Natural killer cell treated with Interleukin-12 subunit alpha and Interleukin-12 subunit beta and Interleukin-15 and Interleukin-18, amount 100 ng/mL, for 72 hours (primary cell): ENCODE data around the gene ADAMTSL1. TPM values are rescaled to one million over a fixed set of nuclear protein-coding genes. Genes with fewer than 3 reads are reported as not detected.

Source experiments
- ATAC-seq, 2 donors: fragments of 150-1000 bp; cut with Tn5 transposase in 1 of 2; sonication (Bioruptor Pico), chemical (Tn5 transposase) in 1 of 2; 2 replicates each; pipeline ENCODE4 v1.10.0; 2021
- DNase-seq: peaks from one replicate; pipeline ENCODE4 v3.0.0; 2022; ENCODE audit warnings: low spot score
- H3K27ac Mint-ChIP-seq, 2 donors: 1 replicate in 1 of 2; 2 replicates in 1 of 2; pipeline ENCODE4 v1.8.0; 2022; ENCODE audit warnings: mixed read lengths in 2 of 2, mild to moderate bottlenecking in 1 of 2, moderate library complexity in 1 of 2
- H3K27me3 Mint-ChIP-seq, 2 donors: 1 replicate in 1 of 2; 2 replicates in 1 of 2; pipeline ENCODE4 v1.8.0; 2022; ENCODE audit warnings: mixed read lengths in 2 of 2
- H3K36me3 Mint-ChIP-seq: one replicate; pipeline ENCODE4 v1.8.0; 2022; ENCODE audit warnings: mixed read lengths
- H3K4me1 Mint-ChIP-seq, 2 donors: 1 replicate in 1 of 2; 2 replicates in 1 of 2; pipeline ENCODE4 v1.8.0; 2022; ENCODE audit warnings: low read depth in 2 of 2, mixed read lengths in 2 of 2, mild to moderate bottlenecking in 1 of 2
- H3K4me3 Mint-ChIP-seq: one replicate; pipeline ENCODE4 v1.8.0; 2022; ENCODE audit warnings: mixed read lengths
- H3K9me3 Mint-ChIP-seq: 2 replicates; pipeline ENCODE4 v1.8.0; 2022; ENCODE audit warnings: mixed read lengths
- total RNA-seq, 2 donors: library from RNA; stranded (reverse); gene quantifications; one replicate each; pipeline ENCODE4 v1.2.3, GENCODE V29; 2022

Gene ADAMTSL1
- total RNA-seq, 2 donors from 2014 or later = not detected

DNA sequence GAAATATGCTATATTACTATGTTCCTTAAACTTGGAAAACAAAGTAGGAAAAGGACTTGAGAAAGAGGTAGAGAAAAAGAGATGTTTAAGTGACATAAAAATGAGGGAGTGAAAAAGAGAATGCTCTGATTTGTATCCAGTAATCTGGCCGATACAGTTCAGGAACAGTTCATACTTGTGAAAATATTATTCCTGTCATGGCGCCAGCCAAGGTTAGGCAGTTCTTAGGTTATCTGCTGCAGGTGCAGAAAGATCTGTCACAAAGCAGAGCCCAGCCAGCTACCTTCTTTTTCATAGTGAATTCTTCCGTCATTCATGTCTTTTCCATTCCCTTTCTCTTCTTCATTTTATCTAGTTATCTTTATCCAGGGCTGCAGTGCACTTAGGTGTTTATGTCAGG, 256.3 kb downstream of the ADAMTSL1 start:
- DNase-seq (no peak), ATAC-seq (no peak)
- H3K9me3 Mint-ChIP-seq = peaks cover 4% of the 10 kb centered on the region
- H3K4me1 Mint-ChIP-seq = no peaks in the 10 kb centered on the region
- H3K4me3 Mint-ChIP-seq = no peak overlapping the region
- no peak overlapping the region for H3K27ac Mint-ChIP-seq
- no peaks in the 10 kb centered on the region for H3K36me3 Mint-ChIP-seq
- peaks cover 0 to 9% of the 10 kb centered on the region in 2 donors for H3K27me3 Mint-ChIP-seq

DNA sequence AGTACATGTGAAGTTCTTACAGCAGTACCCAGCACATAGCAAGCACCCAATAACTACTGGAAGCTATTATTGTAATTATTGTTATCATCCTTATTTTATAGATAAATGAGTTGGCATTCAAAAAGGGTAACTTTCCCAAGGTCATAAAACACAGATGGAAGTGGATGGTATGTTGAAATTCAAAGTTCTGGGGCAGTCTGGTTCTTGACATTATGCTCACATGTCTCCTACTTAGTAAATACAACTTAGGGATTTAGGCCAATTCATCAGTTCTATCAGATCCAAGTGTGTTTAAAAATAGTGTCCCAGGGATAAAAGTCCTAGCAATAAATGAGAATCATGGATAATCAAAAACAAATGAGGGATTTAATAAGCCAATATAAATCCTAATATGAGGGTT, 265.2 kb downstream of the ADAMTSL1 start:
- DNase-seq (no peak), ATAC-seq (no peak)
- Mint-ChIP-seq H3K36me3 (no peaks in the 10 kb centered on the region), H3K27ac (no peak overlapping the region), H3K4me1 (no peaks in the 10 kb centered on the region), H3K9me3 (no peaks in the 10 kb centered on the region), H3K27me3 (peaks cover 3 to 16% of the 10 kb centered on the region in 2 donors), H3K4me3 (no peak overlapping the region)

DNA sequence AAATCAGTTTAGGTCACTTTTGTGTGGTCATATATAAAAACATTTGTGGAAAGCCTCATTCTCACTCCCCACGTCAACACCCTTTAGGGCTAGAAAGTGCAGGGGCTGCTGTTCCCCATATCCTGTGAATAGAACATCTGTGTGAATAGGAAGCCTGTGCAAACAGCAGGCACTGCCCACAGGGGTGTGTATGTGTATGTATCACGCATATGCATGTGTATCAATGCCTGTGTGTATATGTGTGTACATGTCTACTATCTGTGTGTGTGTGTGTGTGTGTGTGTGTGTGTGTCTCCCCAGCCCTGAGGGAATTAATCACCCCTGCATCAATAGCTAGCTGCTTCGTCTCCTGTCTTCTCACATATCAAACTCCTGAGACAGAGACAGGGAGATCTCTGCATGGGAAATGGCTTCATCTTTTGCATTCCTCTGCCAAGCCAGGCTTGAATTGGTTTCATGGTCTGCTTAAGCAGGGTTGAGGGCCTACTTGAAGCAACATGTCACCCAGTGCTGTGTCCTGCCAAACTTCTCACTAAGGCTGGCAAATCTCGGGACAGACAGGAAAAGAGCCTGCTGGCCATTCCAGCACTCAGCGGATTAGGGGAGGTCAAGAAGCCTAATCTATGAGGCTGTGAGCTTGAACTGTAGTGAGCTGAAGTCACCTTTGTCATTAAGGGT, 265.8 kb downstream of the ADAMTSL1 start:
- Mint-ChIP-seq H3K4me3 (no peak overlapping the region), H3K4me1 (no peaks in the 10 kb centered on the region), H3K27ac (no peak overlapping the region), H3K27me3 (peaks cover 3 to 16% of the 10 kb centered on the region in 2 donors), H3K36me3 (no peaks in the 10 kb centered on the region), H3K9me3 (no peaks in the 10 kb centered on the region)
- DNase-seq (no peak), ATAC-seq (no peak)

DNA sequence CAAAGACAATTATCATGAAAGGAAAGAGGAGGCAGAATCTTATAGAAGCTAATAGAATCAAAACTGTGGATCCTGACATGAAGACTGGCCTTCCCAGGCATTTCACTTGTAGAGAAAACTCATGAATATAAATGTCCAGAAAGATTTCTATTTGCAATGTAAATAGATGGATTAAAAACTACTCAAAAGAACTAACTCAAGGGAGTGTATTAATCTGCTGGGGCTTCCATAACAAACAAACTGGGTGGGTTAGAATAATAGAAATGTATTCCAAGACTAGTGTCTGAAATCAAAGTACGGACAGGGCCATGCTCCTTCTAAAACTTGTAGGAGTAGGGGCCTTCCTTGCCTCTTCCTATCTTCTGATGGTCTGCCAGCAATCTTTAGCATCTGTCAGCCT, 267.4 kb downstream of the ADAMTSL1 start:
- no peak for DNase-seq
- no peaks in the 10 kb centered on the region for H3K4me1 Mint-ChIP-seq
- no peak overlapping the region for H3K4me3 Mint-ChIP-seq
- peaks cover 5 to 16% of the 10 kb centered on the region in 2 donors for H3K27me3 Mint-ChIP-seq
- ATAC-seq = no peak
- no peaks in the 10 kb centered on the region for H3K36me3 Mint-ChIP-seq
- H3K9me3 Mint-ChIP-seq = no peaks in the 10 kb centered on the region
- H3K27ac Mint-ChIP-seq = no peak overlapping the region

DNA sequence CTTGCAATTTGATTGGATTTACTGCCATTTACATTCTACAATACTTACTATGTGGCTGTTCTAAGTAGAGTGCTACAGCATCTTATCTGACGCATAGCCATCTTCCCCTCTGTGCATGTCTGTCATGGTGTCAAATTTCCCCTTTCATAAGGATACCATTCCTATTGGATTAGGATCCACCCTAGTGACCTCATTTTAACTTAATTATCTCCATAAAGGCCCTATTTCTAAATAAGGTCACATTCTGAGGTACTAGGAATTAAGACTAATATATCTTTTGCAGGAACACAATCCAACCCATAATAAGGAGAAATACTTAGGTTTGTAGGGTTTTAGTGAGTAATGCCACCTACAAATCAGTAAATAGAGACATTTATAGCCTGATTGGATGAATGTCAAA, 268.0 kb downstream of the ADAMTSL1 start:
- Mint-ChIP-seq H3K4me3 (no peak overlapping the region), H3K27me3 (peaks cover 5 to 16% of the 10 kb centered on the region in 2 donors), H3K27ac (no peak overlapping the region)

DNA sequence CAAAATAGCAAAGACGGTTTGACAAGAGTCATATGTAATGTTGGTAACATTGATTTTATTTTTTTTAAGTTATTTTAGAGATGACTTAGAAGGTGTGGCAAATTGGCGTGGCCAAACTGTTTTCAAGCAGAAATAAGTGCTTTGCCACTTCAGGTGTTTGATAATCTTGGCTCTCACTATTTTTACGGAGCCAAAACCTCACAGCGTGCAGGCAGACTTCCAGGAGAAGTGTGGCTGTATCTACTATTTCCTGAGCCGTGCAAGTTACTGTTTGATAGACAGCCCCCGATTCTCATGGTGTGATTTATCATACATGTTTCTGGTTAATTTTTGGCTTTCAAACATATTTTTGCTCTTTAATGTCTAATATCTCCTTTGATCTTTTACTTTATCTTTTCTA, 269.5 kb downstream of the ADAMTSL1 start:
- no peak for ATAC-seq
- no peak for DNase-seq
- H3K36me3 Mint-ChIP-seq = no peaks in the 10 kb centered on the region
- H3K27me3 Mint-ChIP-seq = peaks cover 5 to 16% of the 10 kb centered on the region in 2 donors
- no peaks in the 10 kb centered on the region for H3K9me3 Mint-ChIP-seq
- H3K27ac Mint-ChIP-seq = no peak overlapping the region
- H3K4me3 Mint-ChIP-seq = no peak overlapping the region
- no peaks in the 10 kb centered on the region for H3K4me1 Mint-ChIP-seq

More for the DNA sequence above, 268.0 kb downstream of the ADAMTSL1 start:
- ATAC-seq (no peak), DNase-seq (no peak)
- H3K36me3 Mint-ChIP-seq = no peaks in the 10 kb centered on the region
- no peaks in the 10 kb centered on the region for H3K4me1 Mint-ChIP-seq
- H3K9me3 Mint-ChIP-seq = no peaks in the 10 kb centered on the region

DNA sequence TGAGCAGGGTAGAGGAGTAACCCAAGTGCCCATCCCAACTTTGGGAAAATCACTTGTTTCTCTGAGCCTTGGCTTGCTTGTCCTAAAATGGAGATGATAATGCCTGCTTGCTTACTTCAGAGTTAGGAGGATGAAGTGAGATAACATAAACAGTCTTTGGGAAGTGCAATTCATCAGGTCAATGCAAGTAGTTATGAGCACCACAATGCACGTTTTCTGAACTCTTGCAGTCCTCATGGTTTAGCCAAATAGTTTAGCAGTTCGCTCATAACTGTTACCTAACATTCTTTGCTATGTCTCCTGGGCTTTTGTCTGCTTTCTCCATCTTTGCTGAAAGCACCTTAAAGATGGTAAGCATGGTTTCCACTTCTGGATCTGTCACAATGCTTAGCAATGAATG, 270.0 kb downstream of the ADAMTSL1 start:
- no peak overlapping the region for H3K4me3 Mint-ChIP-seq
- no peaks in the 10 kb centered on the region for H3K9me3 Mint-ChIP-seq
- peaks cover 5 to 16% of the 10 kb centered on the region in 2 donors for H3K27me3 Mint-ChIP-seq
- H3K36me3 Mint-ChIP-seq = no peaks in the 10 kb centered on the region
- H3K4me1 Mint-ChIP-seq = no peaks in the 10 kb centered on the region
- ATAC-seq (no peak), DNase-seq (no peak)
- no peak overlapping the region for H3K27ac Mint-ChIP-seq

DNA sequence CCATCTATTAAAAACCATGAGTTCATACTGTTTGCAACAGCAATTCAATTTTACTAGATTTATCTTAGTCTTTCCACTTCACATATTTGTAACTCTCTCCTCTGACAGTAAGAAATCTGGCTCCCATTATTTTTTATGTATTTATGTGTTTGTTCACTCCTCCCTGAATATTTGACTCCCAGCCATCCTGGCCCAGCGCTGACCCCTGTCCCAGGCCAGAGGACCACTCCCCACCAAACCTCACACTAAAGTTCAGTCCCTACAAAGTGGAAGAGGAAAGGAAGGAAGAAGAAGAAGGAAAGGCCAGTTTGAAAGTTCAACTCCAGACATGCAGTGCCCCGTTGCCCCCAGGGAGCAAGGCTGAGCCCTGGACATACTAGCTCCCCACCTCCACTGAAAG, 271.8 kb downstream of the ADAMTSL1 start:
- Mint-ChIP-seq H3K27me3 (peaks cover 5 to 16% of the 10 kb centered on the region in 2 donors), H3K9me3 (no peaks in the 10 kb centered on the region), H3K4me1 (no peaks in the 10 kb centered on the region), H3K36me3 (no peaks in the 10 kb centered on the region), H3K4me3 (no peak overlapping the region), H3K27ac (no peak overlapping the region)
- DNase-seq (no peak), ATAC-seq (no peak)

DNA sequence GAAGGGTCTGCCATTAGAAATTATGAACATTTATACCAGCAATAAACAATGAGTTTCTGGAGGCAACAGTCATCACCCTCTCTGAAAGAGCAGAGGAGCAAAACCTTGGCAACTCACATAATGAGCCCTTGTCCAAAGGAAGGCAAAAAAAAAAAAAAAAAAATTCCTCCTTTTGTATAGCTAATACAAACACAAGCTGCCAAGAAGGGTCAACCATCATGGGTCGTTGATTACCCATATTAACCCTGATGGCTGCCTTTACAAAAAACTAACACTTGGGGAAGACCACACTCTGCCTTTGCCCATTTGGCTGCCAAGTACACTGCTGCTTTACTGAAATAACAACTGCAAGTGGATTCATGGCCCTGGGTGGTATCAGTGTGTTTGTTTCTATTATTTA, 272.7 kb downstream of the ADAMTSL1 start:
- Mint-ChIP-seq H3K4me3 (no peak overlapping the region), H3K9me3 (no peaks in the 10 kb centered on the region), H3K27me3 (peaks cover 5 to 14% of the 10 kb centered on the region in 2 donors), H3K36me3 (no peaks in the 10 kb centered on the region), H3K4me1 (no peaks in the 10 kb centered on the region), H3K27ac (no peak overlapping the region)
- DNase-seq (no peak), ATAC-seq (no peak)

DNA sequence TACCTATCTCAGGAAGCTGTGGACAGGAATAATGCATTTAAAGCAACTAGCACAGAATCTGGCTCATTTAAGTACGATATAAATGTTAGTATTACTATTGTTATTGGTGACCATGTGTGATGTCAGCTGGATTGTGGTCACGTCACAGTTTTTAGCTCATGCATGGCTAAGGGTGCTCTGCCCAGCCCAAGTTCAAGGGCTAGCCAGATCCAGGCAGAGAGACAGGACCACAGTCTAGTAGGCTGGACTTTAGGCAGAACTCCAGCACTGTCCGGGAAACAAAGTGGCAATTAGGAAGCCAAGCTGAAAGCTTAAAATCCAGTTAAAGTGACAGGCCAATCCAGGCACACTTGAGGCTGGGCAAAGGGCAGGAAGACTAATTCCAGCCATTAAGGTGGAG, 273.6 kb downstream of the ADAMTSL1 start:
- Mint-ChIP-seq H3K4me1 (no peaks in the 10 kb centered on the region), H3K27me3 (peaks cover 2 to 5% of the 10 kb centered on the region in 2 donors), H3K27ac (no peak overlapping the region), H3K36me3 (no peaks in the 10 kb centered on the region), H3K9me3 (no peaks in the 10 kb centered on the region), H3K4me3 (no peak overlapping the region)
- DNase-seq = no peak
- ATAC-seq = no peak

DNA sequence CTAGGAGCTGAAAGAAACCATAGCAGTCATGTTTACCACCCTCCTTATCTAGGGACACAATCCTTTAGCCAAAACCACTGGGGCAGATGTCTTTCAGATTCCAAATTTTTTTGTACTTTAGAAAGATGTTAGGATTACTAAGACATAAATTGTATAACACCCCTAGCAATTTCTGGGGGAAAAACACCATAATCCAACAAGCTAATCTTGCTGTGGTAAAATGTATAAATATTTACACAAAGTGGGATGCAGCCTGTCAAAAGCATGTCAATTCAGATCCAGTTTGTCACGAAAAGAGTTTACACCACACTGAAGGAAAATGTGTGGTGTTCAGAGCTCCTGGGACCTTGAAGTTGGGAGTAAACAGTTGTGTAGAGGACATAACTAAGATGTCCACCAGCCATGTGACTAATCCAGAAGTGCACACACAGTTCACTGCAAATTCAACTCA, 274.3 kb downstream of the ADAMTSL1 start:
- Mint-ChIP-seq H3K27me3 (peaks cover 0 to 2% of the 10 kb centered on the region in 2 donors), H3K9me3 (no peaks in the 10 kb centered on the region), H3K27ac (no peak overlapping the region), H3K4me1 (no peaks in the 10 kb centered on the region), H3K36me3 (no peaks in the 10 kb centered on the region), H3K4me3 (no peak overlapping the region)
- ATAC-seq = no peak
- no peak for DNase-seq

DNA sequence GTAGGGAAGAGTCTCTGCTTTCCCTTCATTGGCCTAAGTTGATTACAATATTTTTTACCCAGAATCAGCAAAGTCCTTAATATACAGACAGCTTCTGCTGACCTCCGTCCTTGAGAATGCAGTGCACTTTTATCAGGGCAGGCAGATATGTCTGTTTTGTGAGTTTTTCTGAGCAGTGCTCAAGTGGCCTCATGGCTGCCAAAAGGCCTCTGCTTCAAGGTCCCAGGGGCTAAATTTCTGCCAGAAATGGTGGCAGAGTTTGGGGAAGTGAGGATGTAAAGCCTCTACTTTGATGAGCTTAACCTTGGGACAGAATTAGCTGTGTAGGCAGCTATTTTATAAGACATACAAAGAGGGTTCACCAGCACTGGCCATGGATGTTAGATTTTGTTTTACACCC, 275.8 kb downstream of the ADAMTSL1 start:
- no peak overlapping the region for H3K4me3 Mint-ChIP-seq
- ATAC-seq (no peak), DNase-seq (no peak)
- no peak overlapping the region for H3K27ac Mint-ChIP-seq
- no peaks in the 10 kb centered on the region for H3K9me3 Mint-ChIP-seq
- H3K4me1 Mint-ChIP-seq = no peaks in the 10 kb centered on the region
- H3K27me3 Mint-ChIP-seq = peaks cover 0 to 2% of the 10 kb centered on the region in 2 donors
- H3K36me3 Mint-ChIP-seq = no peaks in the 10 kb centered on the region

DNA sequence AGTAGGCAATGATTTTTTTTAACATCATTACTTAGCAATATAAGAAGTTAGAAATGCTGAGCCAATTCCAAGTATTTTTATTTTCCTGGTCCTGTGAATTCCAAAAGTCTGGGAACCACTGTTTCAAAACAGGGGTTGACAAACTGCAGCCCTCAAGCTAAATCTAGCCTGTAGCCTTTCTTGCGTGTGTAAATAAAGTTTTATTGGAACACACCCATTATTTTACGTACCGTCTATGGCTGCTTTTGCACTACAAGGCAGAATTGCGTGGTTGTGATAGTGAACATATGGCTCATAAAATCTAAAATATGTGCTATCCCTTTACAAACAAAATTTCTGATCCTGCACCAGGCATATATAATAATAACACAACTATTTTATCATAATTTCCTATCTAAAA, 280.0 kb downstream of the ADAMTSL1 start:
- Mint-ChIP-seq H3K36me3 (no peaks in the 10 kb centered on the region), H3K9me3 (no peaks in the 10 kb centered on the region), H3K4me1 (no peaks in the 10 kb centered on the region), H3K27me3 (peaks cover 0 to 2% of the 10 kb centered on the region in 2 donors), H3K4me3 (no peak overlapping the region), H3K27ac (no peak overlapping the region)
- ATAC-seq (no peak), DNase-seq (no peak)

DNA sequence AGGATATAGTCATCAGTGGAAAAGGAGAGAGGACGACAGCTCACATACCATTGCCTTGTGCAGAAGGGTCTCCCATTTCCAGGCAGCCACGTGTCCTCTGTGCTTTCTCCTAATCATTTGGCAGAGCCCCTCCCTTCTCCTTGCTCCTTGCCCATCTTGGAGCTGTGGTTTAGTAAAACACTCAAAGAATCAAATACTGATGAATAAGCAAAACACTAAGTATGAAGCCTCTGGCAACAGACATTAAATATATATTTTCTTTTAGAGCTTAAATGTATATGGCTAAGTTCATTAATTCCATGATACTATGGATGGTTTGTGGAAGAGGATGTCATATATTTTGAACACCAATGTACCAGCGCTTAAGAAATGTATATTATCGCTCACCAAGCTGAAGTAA, 280.6 kb downstream of the ADAMTSL1 start:
- Mint-ChIP-seq H3K27me3 (peaks cover 0 to 2% of the 10 kb centered on the region in 2 donors), H3K4me3 (no peak overlapping the region), H3K4me1 (no peaks in the 10 kb centered on the region), H3K27ac (no peak overlapping the region), H3K9me3 (no peaks in the 10 kb centered on the region), H3K36me3 (no peaks in the 10 kb centered on the region)
- ATAC-seq = no peak
- DNase-seq = no peak

DNA sequence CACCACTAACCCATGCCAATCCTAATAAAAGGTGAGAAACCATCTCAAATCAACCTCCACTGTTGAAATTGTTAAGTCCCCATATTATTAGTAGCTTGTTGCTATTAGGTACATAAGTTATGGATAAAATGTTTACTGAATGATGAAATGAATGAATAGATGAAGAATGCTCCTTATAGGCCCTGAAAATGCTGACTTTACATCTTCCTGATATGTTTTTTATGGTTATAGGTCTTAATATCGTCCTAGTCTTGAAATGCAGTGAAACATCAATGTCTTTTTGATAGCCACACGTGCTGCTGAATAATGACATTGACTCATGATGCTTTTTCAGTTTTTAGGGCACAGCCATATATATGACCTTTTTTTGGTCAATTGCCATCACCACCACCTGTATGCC, 281.3 kb downstream of the ADAMTSL1 start:
- Mint-ChIP-seq H3K4me1 (no peaks in the 10 kb centered on the region), H3K4me3 (no peak overlapping the region), H3K9me3 (no peaks in the 10 kb centered on the region), H3K27me3 (peaks cover 5 to 6% of the 10 kb centered on the region in 2 donors), H3K27ac (no peak overlapping the region), H3K36me3 (no peaks in the 10 kb centered on the region)
- DNase-seq (no peak), ATAC-seq (no peak)
